Peyer's patch (tissue), 4 donors: ENCODE measurements around the gene NPHP1. TPM values are rescaled to one million over a fixed set of nuclear protein-coding genes. Genes with fewer than 3 reads are reported as not detected.

ENCODE experiments used
- DNase-seq, 3 donors: peaks; one replicate each; pipeline ENCODE4 v3.0.0-alpha.2; 2017 to 2019
- H3K27ac ChIP-seq, 4 donors: fragments of 200-600 bp; sonication (generic); one replicate each; pipeline ENCODE4 v1.5.1; 2016 to 2019
- H3K27me3 ChIP-seq, 2 donors: fragments of 200-600 bp; sonication (generic); one replicate each; pipeline ENCODE4 v1.5.1; 2019
- H3K36me3 ChIP-seq, 3 donors: fragments of 200-600 bp; sonication (generic); one replicate each; pipeline ENCODE4 v1.5.1; 2016 to 2019
- H3K4me1 ChIP-seq, 4 donors: fragments of 200-600 bp; sonication (generic); one replicate each; pipeline ENCODE4 v1.5.1; 2016 to 2019
- H3K4me3 ChIP-seq, 4 donors: fragments of 200-600 bp; sonication (generic); 1 replicate in 3 of 4; 2 replicates in 1 of 4; pipeline ENCODE4 v1.5.1; 2016 to 2019; ENCODE audit warnings: mild to moderate bottlenecking in 1 of 4
- H3K9me3 ChIP-seq, 4 donors: fragments of 200-600 bp; sonication (generic); one replicate each; pipeline ENCODE4 v1.5.1; 2016 to 2019; ENCODE audit warnings: mild to moderate bottlenecking in 1 of 4
- POLR2A ChIP-seq, 2 donors: fragments of 450-650 bp; IDR thresholded peaks; one replicate each; pipeline ENCODE4 v1.5.1; 2017; ENCODE audit warnings: antibody characterized with exemption in 2 of 2, mild to moderate bottlenecking in 2 of 2, moderate library complexity in 2 of 2
- total RNA-seq, 4 donors: library from RNA; depleted of rRNA; stranded (reverse); fragments of >200 nt; gene quantifications; one replicate each; pipeline ENCODE4 v1.1.0, GENCODE V29; 2016
- TF ChIP-seq, protein P1 (sequence below), 6 experiments: fragments of 450-650 bp in 4 of 6; fragments of 200-600 bp in 2 of 6; sonication (generic) in 1 of 6; IDR thresholded peaks; one replicate each; pipeline ENCODE4 v1.5.1; 2017 to 2019; ENCODE audit warnings: antibody characterized with exemption in 6 of 6, mild to moderate bottlenecking in 3 of 6, moderate library complexity in 1 of 6

The NPHP1 gene
- total RNA-seq, 4 donors from 2014 or later: 0.94 to 20.6 TPM; not detected in 2

DNA sequence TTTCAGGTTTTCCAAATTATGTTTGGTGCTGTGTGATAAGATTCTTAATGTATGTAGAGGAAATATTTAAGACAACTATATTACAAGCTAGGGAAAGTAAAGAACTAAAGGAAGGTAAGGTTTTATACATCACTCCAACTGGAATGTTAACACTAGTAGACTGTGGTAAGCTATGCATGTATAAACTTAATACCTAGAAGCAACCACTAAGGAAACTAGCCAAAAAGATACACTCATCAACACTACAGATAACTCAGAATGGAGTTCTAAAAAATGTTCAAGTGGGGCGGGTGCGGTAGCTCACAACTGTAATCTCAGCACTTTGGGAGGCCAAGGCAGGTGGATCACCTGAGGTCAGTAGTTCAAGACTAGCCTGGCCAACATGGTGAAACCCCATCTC lies 51.4 kb downstream of the NPHP1 start:
- Histone ChIP-seq H3K9me3 (peaks cover 0 to 6% (median 0%) of the 10 kb centered on the region in 4 donors), H3K27ac (no peak overlapping the region)
- TF ChIP-seq POLR2A (IDR thresholded peaks at IDR 0.05): no peak
- TF ChIP-seq, protein P1, sequence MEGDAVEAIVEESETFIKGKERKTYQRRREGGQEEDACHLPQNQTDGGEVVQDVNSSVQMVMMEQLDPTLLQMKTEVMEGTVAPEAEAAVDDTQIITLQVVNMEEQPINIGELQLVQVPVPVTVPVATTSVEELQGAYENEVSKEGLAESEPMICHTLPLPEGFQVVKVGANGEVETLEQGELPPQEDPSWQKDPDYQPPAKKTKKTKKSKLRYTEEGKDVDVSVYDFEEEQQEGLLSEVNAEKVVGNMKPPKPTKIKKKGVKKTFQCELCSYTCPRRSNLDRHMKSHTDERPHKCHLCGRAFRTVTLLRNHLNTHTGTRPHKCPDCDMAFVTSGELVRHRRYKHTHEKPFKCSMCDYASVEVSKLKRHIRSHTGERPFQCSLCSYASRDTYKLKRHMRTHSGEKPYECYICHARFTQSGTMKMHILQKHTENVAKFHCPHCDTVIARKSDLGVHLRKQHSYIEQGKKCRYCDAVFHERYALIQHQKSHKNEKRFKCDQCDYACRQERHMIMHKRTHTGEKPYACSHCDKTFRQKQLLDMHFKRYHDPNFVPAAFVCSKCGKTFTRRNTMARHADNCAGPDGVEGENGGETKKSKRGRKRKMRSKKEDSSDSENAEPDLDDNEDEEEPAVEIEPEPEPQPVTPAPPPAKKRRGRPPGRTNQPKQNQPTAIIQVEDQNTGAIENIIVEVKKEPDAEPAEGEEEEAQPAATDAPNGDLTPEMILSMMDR (IDR thresholded peaks at IDR 0.05): no peak

GRCh38 chr2:110152943-110153342 lies 51.9 kb downstream of the NPHP1 start:
- TF ChIP-seq, protein P1 (IDR thresholded peaks at IDR 0.05): no peak
- TF ChIP-seq POLR2A (IDR thresholded peaks at IDR 0.05): no peak
- Histone ChIP-seq H3K27ac (no peak overlapping the region), H3K4me1 (no peaks in the 10 kb centered on the region), H3K4me3 (no peak overlapping the region), H3K27me3 (no peaks in the 10 kb centered on the region), H3K9me3 (peaks cover 0 to 6% (median 0%) of the 10 kb centered on the region in 4 donors), H3K36me3 (no peaks in the 10 kb centered on the region)
- DNase-seq: no peak

More for the DNA sequence above, 51.4 kb downstream of the NPHP1 start:
- Histone ChIP-seq H3K4me1 (no peaks in the 10 kb centered on the region), H3K36me3 (no peaks in the 10 kb centered on the region), H3K27me3 (no peaks in the 10 kb centered on the region), H3K4me3 (no peak overlapping the region)
- DNase-seq: no peak

DNA sequence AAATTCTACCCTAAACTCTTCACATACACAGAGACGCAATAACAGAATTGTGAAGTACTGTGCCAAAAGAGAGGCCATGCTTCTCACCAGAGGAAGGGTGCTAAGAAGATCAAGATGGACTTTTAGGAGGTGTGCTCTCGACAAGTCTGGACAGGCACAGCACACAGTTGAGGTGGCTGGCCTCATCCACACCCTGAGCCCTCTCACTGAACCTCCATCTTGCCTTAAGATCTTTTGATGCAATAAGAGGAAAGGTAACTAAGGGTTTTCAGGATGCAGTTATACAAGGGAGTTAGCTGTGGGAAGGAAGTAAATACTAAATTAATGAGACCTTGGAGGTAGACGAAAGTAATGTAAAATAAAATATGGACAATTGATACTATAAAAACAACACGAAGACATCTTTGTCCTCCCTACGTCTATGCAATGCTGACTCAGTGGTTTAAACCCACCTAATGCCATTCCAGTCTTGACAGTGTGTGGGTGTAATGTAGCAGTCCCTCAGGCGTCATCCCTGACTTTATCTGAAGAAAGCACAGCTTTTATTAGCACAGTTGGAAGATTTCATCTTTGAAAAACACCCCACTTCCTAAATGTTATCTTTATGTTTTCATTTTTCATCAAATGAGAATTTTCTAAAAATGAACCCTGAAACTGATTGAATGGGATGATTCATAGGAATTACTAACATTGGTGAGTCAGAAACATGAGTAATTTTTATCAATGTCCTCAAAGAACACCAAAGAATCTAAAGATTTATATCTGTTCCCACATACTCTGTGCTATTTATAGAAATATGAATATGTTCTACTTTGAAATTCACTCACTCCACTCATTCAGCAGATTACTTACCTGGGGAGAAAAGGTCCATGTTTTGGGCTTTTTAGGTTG lies 55.2 kb downstream of the NPHP1 start:
- TF ChIP-seq, protein P1 (IDR thresholded peaks at IDR 0.05): no peak
- TF ChIP-seq POLR2A (IDR thresholded peaks at IDR 0.05): no peak
- H3K9me3 ChIP-seq: no peaks in the 10 kb centered on the region
- H3K4me3 ChIP-seq: no peak overlapping the region
- no peaks in the 10 kb centered on the region for H3K36me3 ChIP-seq
- no peaks in the 10 kb centered on the region for H3K27me3 ChIP-seq
- no peak overlapping the region for H3K27ac ChIP-seq
- no peak for DNase-seq
- H3K4me1 ChIP-seq: no peaks in the 10 kb centered on the region

DNA sequence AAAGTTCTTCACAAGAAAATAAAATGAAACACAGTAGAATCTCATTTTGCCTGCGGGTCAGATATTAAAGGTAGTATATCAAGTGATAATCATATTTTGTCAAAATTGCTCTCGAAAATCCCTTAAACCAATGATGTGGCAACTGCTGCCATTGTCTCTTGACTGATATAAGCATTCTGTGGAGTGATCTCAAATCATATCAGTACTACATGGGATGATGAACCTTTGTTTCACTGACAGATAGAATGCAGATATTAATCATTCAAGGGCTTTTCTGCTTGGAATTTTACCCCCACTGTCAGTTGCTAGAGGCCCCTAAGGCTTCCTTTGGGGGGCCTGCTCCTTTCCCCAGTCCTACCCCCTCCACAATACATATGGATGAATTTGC lies 57.9 kb downstream of the NPHP1 start:
- no peak for DNase-seq
- TF ChIP-seq, protein P1 (IDR thresholded peaks at IDR 0.05): no peak
- TF ChIP-seq POLR2A (IDR thresholded peaks at IDR 0.05): no peak

GRCh38 chr2:110146183-110146944 lies 58.4 kb downstream of the NPHP1 start:
- H3K27ac ChIP-seq: no peak overlapping the region
- TF ChIP-seq, protein P1 (IDR thresholded peaks at IDR 0.05): no peak
- no peak for TF ChIP-seq POLR2A (IDR thresholded peaks at IDR 0.05)

More for the DNA sequence above, 57.9 kb downstream of the NPHP1 start:
- no peaks in the 10 kb centered on the region for H3K27me3 ChIP-seq
- no peaks in the 10 kb centered on the region for H3K9me3 ChIP-seq
- H3K4me1 ChIP-seq: no peaks in the 10 kb centered on the region
- H3K4me3 ChIP-seq: no peak overlapping the region
- no peak overlapping the region for H3K27ac ChIP-seq
- H3K36me3 ChIP-seq: no peaks in the 10 kb centered on the region

More at GRCh38 chr2:110146183-110146944, 58.4 kb downstream of the NPHP1 start:
- no peak overlapping the region for H3K4me3 ChIP-seq
- H3K36me3 ChIP-seq: no peaks in the 10 kb centered on the region
- no peak for DNase-seq
- H3K27me3 ChIP-seq: no peaks in the 10 kb centered on the region
- no peaks in the 10 kb centered on the region for H3K4me1 ChIP-seq
- H3K9me3 ChIP-seq: no peaks in the 10 kb centered on the region
